ENCODE data around the gene KLC1. TPM values are rescaled to one million over a fixed set of nuclear protein-coding genes. Genes with fewer than 3 reads are reported as not detected.

KLC1 gene
- total and polyA plus RNA-seq, 10 of the 15 experiments (the other 5 are each of a cell fraction or from before 2014, with no cell fraction given): 5.5 to 137 (median 76.1) TPM

DNA sequence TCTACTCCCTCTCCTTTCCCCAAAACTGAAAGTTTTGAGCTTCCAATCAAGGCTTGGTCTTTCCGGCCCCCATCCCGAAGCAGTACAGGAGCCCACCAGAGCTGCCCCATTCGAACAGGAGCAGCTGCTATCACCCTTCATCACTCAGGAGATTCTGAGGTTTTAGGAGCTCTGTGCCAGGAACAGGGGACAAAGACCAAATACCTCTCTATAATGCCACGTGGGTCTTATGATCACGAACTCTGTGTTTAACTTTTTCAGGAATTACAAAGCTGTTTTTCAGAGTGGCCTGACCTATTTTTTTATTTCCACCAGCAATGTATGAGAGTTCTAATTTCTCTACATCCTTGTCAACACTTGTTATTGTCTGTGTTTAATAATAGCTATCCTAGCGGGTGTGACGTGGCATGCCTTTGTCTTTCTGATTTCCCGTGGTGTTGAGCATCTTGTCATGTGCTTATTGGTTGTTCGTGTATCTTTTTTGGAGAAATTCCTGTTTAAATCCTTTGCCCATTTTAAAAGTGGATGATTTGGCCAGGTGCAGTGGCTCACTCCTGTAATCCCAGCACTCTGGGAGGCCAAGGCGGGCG is 44.6 kb upstream of the KLC1 start:
- Histone ChIP-seq H3K27ac (ENCODE audit: control insufficient read depth, insufficient read depth) (no peak overlapping the region), H3K27me3 (replicated peaks in 1 of 2; ENCODE audit: control insufficient read depth in 2 of 2, insufficient read depth in 2 of 2, low read length in 1 of 2) (no peaks in the 10 kb centered on the region), H3K4me3 (no peak overlapping the region), H3K4me1 (ENCODE audit: control insufficient read depth, insufficient read depth, low read length) (no peaks in the 10 kb centered on the region), H3K9ac (ENCODE audit: control insufficient read depth, insufficient read depth, low read length) (no peak overlapping the region), H2AFZ (ENCODE audit: control insufficient read depth, low read depth, low read length) (no peak overlapping the region), H3K4me2 (ENCODE audit: control insufficient read depth, insufficient read depth) (no peak overlapping the region), H3K9me3 (replicated peaks; ENCODE audit: control insufficient read depth, insufficient read depth, low read length) (no peaks in the 10 kb centered on the region), H3K79me2 (ENCODE audit: control insufficient read depth, insufficient read depth, low read length) (no peaks in the 10 kb centered on the region), H4K20me1 (ENCODE audit: control insufficient read depth, insufficient read depth) (no peaks in the 10 kb centered on the region), H3K36me3 (ENCODE audit: control insufficient read depth in 2 of 2, insufficient read depth in 2 of 2, low read length in 1 of 2) (peaks cover 1 to 6% of the 10 kb centered on the region in 2 experiments; a peak in 3 of 4 replicates)
- in situ Hi-C loops (cut with MboI): no loop called here
- CTCF ChIA-PET: no interaction called here
- intact Hi-C loops (cut with micrococcal nuclease; ENCODE audit: unreplicated experiment): no loop called here
- POLR2A ChIA-PET: interaction anchor here (0.6 kb wide), 1 partner anchor 8 kb away, joined by 3 read pairs; no protein-coding TSS in a partner anchor
- BruUV-seq (replicated peaks): no TSS peak
- TF ChIP-seq MTA3 (IDR thresholded peaks at IDR 0.05; ENCODE audit: borderline replicate concordance, low read length): no peak
- TF ChIP-seq GABPA (IDR thresholded peaks at IDR 0.05; ENCODE audit: low read depth): no peak
- no peak for TF ChIP-seq REST (IDR thresholded peaks at IDR 0.05; ENCODE audit: low read depth, low read length)
- TF ChIP-seq NKRF (conservative IDR thresholded peaks at IDR 0.05): no peak
- TF ChIP-seq NFYB (IDR thresholded peaks at IDR 0.05; ENCODE audit: insufficient read depth, low read depth, low read length): no peak
- TF ChIP-seq, protein P1, sequence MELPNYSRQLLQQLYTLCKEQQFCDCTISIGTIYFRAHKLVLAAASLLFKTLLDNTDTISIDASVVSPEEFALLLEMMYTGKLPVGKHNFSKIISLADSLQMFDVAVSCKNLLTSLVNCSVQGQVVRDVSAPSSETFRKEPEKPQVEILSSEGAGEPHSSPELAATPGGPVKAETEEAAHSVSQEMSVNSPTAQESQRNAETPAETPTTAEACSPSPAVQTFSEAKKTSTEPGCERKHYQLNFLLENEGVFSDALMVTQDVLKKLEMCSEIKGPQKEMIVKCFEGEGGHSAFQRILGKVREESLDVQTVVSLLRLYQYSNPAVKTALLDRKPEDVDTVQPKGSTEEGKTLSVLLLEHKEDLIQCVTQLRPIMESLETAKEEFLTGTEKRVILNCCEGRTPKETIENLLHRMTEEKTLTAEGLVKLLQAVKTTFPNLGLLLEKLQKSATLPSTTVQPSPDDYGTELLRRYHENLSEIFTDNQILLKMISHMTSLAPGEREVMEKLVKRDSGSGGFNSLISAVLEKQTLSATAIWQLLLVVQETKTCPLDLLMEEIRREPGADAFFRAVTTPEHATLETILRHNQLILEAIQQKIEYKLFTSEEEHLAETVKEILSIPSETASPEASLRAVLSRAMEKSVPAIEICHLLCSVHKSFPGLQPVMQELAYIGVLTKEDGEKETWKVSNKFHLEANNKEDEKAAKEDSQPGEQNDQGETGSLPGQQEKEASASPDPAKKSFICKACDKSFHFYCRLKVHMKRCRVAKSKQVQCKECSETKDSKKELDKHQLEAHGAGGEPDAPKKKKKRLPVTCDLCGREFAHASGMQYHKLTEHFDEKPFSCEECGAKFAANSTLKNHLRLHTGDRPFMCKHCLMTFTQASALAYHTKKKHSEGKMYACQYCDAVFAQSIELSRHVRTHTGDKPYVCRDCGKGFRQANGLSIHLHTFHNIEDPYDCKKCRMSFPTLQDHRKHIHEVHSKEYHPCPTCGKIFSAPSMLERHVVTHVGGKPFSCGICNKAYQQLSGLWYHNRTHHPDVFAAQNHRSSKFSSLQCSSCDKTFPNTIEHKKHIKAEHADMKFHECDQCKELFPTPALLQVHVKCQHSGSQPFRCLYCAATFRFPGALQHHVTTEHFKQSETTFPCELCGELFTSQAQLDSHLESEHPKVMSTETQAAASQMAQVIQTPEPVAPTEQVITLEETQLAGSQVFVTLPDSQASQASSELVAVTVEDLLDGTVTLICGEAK (IDR thresholded peaks at IDR 0.05; ENCODE audit: borderline replicate concordance): no peak
- no peak for TF ChIP-seq ZNF217 (IDR thresholded peaks at IDR 0.05)
- TF ChIP-seq ZBTB4 (CRISPR knock-in tag; IDR thresholded peaks at IDR 0.05): no peak
- SMC1A ChIA-PET (ENCODE audit: uncharacterized antibody, unreplicated experiment): no interaction called here
- WGBS (ENCODE audit: insufficient coverage, insufficient replicate concordance, low lambda C conversion rate, missing lambda C conversion rate): 95% methylated on average over 11 of the region's 11 CpGs
- no peak for ATAC-seq
- FAIRE-seq: no peak
- no peak for DNase-seq (ENCODE audit: low read depth, low spot score)
- RAD21 ChIA-PET (ENCODE audit: unreplicated experiment): no interaction called here

Measured in GM12878 (cell line).